ENCODE data around the gene MRAP.
"Not testable (repeated sequence)": the region's sequence is repeated elsewhere in the genome, so short reads cannot be mapped to it uniquely, and the experiment has no call there.

MRAP gene

GRCh38 chr21:32298658-32299081 lies at the start of gene MRAP:
MRAP (plus strand) TSS chr21:32298855; CDS start chr21:32298972, 117 bp downstream.
- no peak for DNase-seq (ENCODE audit: low read depth)

GRCh38 chr21:32249511-32250280 lies 49.0 kb upstream of the MRAP start:
- no peak for DNase-seq (ENCODE audit: low read depth)

GRCh38 chr21:32252136-32252535 lies 46.5 kb upstream of the MRAP start:
- DNase-seq (ENCODE audit: low read depth): no peak

GRCh38 chr21:32253215-32253641 lies 45.4 kb upstream of the MRAP start:
- DNase-seq (ENCODE audit: low read depth): no peak

GRCh38 chr21:32256251-32256650 lies 42.4 kb upstream of the MRAP start:
- DNase-seq (ENCODE audit: low read depth): no peak

GRCh38 chr21:32256873-32257620 lies 41.6 kb upstream of the MRAP start:
- DNase-seq (ENCODE audit: low read depth): no peak

- no peak for DNase-seq (ENCODE audit: low read depth)
Measured at GRCh38 chr21:32257962-32258785, 40.5 kb upstream of the MRAP start.

GRCh38 chr21:32258786-32259048 lies 39.9 kb upstream of the MRAP start:
- DNase-seq (ENCODE audit: low read depth): not testable (repeated sequence)

- DNase-seq (ENCODE audit: low read depth): no peak
Measured at GRCh38 chr21:32260130-32260529, 38.5 kb upstream of the MRAP start.

GRCh38 chr21:32261929-32262328 lies 36.7 kb upstream of the MRAP start:
- DNase-seq (ENCODE audit: low read depth): no peak

- DNase-seq (ENCODE audit: low read depth): not testable (repeated sequence)
Measured at GRCh38 chr21:32265321-32265720, 33.3 kb upstream of the MRAP start.

GRCh38 chr21:32270748-32271147 lies 27.9 kb upstream of the MRAP start:
- no peak for DNase-seq (ENCODE audit: low read depth)

GRCh38 chr21:32276671-32277070 lies 22.0 kb upstream of the MRAP start:
- no peak for DNase-seq (ENCODE audit: low read depth)

GRCh38 chr21:32278103-32278502 lies 20.6 kb upstream of the MRAP start:
- no peak for DNase-seq (ENCODE audit: low read depth)

- peak; percentile 98 for DNase-seq (ENCODE audit: low read depth)
Measured at GRCh38 chr21:32278518-32279376, 19.9 kb upstream of the MRAP start, which contains the start of gene MIS18A. MIS18A (minus strand) TSS chr21:32279049; CDS start chr21:32279014, 35 bp downstream.

GRCh38 chr21:32279377-32279680 lies 19.3 kb upstream of the MRAP start:
- DNase-seq (ENCODE audit: low read depth): no peak

- DNase-seq (ENCODE audit: low read depth): no peak
Measured at GRCh38 chr21:32281531-32281930, 17.1 kb upstream of the MRAP start.

- no peak for DNase-seq (ENCODE audit: low read depth)
Measured at GRCh38 chr21:32282992-32283391, 15.7 kb upstream of the MRAP start.

- DNase-seq (ENCODE audit: low read depth): no peak
Measured at GRCh38 chr21:32285476-32285875, 13.2 kb upstream of the MRAP start.

GRCh38 chr21:32297449-32297848 lies 1.2 kb upstream of the MRAP start:
- no peak for DNase-seq (ENCODE audit: low read depth)

GRCh38 chr21:32298148-32298559 lies 501 bp upstream of the MRAP start:
- DNase-seq (ENCODE audit: low read depth): no peak

- DNase-seq (ENCODE audit: low read depth): no peak
Measured at GRCh38 chr21:32299695-32300094, 1.0 kb downstream of the MRAP start.

Measured in stimulated activated CD8-positive, alpha-beta memory T cell treated with anti-CD3 and anti-CD28 coated beads, Interleukin-4, amount 100 ng/mL, for 24 hours (primary cell).